ENCODE measurements around the gene CNKSR3. TPM values are rescaled to one million over a fixed set of nuclear protein-coding genes. Genes with fewer than 3 reads are reported as not detected.

Gene CNKSR3
- total RNA-seq, 1 experiment from 2014 or later = 5.6 TPM

- Histone ChIP-seq H2AFZ (ENCODE audit: low read length) (no peak overlapping the region), H3K4me2 (ENCODE audit: insufficient read depth, insufficient read length, low read length) (no peak overlapping the region), H4K20me1 (ENCODE audit: control insufficient read depth, insufficient read depth, insufficient read length) (no peaks in the 10 kb centered on the region), H2BK120ac (ENCODE audit: low read depth, low read length, poor library complexity, severe bottlenecking) (no peak overlapping the region), H3K27ac (ENCODE audit: insufficient read length, low read depth, low read length) (no peak overlapping the region), H3K27me3 (ENCODE audit: insufficient read depth, low read length) (no peaks in the 10 kb centered on the region), H3K9me3 (ENCODE audit: control insufficient read depth, low read depth, low read length) (no peaks in the 10 kb centered on the region), H3T11ph (ENCODE audit: low read length) (no peak overlapping the region), H3K4ac (ENCODE audit: low read depth, low read length) (no peak overlapping the region), H4K91ac (ENCODE audit: insufficient read length, low read depth, low read length) (no peak overlapping the region), H2BK20ac (ENCODE audit: low read depth, low read length, poor library complexity, severe bottlenecking) (no peak overlapping the region), H2BK15ac (ENCODE audit: low read depth, low read length) (no peak overlapping the region), H3K23ac (ENCODE audit: insufficient read length, low read depth, low read length) (no peak overlapping the region), H3K18ac (ENCODE audit: insufficient read length, low read depth, low read length) (no peak overlapping the region), H3K23me2 (ENCODE audit: insufficient read length, low read depth, low read length, poor library complexity, severe bottlenecking) (no peaks in the 10 kb centered on the region), H3K9ac (ENCODE audit: extremely low read depth, insufficient read length, low read length) (no peak overlapping the region), H3K4me1 (ENCODE audit: insufficient read depth, low read length) (peaks cover 4% of the 10 kb centered on the region; the same call in 1 of the 2 replicates), H3K79me2 (ENCODE audit: insufficient read depth, low read length) (no peaks in the 10 kb centered on the region), H4K8ac (replicated peaks; ENCODE audit: insufficient read length, low read depth, low read length) (no peak overlapping the region), H2AK5ac (ENCODE audit: insufficient read length, low read length) (no peak overlapping the region), H3K79me1 (ENCODE audit: insufficient read depth, low read depth, low read length, poor library complexity, severe bottlenecking) (no peaks in the 10 kb centered on the region), H3K56ac (ENCODE audit: insufficient read length, low read depth, low read length) (no peak overlapping the region), H3K14ac (ENCODE audit: insufficient read depth, low read length) (no peak overlapping the region; the same call in 1 of the 2 replicates), H2BK12ac (ENCODE audit: insufficient read length, low read depth, low read length) (no peak overlapping the region), H4K5ac (ENCODE audit: insufficient read length, low read depth, low read length) (no peak overlapping the region), H2BK5ac (ENCODE audit: insufficient read length, low read length) (no peak overlapping the region)
- Mint-ChIP-seq H3K4me3 (no peak overlapping the region), H3K36me3 (ENCODE audit: insufficient read depth in 1 of 3, low read depth in 3 of 3) (peaks cover 15 to 24% (median 17%) of the 10 kb centered on the region in 3 experiments), H3K9me3 (peaks cover 9 to 11% of the 10 kb centered on the region in 2 experiments), H3K27ac (peak overlapping the region in 1 of 3 experiments; percentile 73; a peak in 1 of 7 replicates), H3K4me1 (peaks cover 13 to 16% of the 10 kb centered on the region in 2 experiments), H3K27me3 (ENCODE audit: low read depth) (no peaks in the 10 kb centered on the region)
- no peak for DNase-seq
- WGBS (ENCODE audit: extremely low coverage, insufficient read length, low lambda C conversion rate) = no CpG with 5 or more reads among the region's 11 CpGs
- no peak for TF ChIP-seq CTCF (conservative IDR thresholded peaks at IDR 0.05)
Measured at GRCh38 chr6:154435400-154435945, 75.0 kb downstream of the CNKSR3 start.

All from H9 (cell line).